Adrenal gland (tissue), 12 donors: ENCODE measurements around the gene SLC7A1. TPM values are rescaled to one million over a fixed set of nuclear protein-coding genes. Genes with fewer than 3 reads are reported as not detected.

Source experiments
- DNase-seq, 7 donors: peaks; one replicate each; pipeline ENCODE4 v3.0.0-alpha.2; 2019 to 2020
- H3K27ac ChIP-seq, 5 donors: fragments of 200-600 bp; sonication (generic) in 4 of 5; 1 replicate in 3 of 5; 2 replicates in 2 of 5; pipeline versions ENCODE4 v1.5.1 to v1.8.0; 2016 to 2020; ENCODE audit warnings: mild to moderate bottlenecking in 1 of 5
- H3K27me3 ChIP-seq: fragments of 200-600 bp; 2 replicates; pipeline ENCODE4 v1.8.0; 2021
- H3K36me3 ChIP-seq, 2 donors: fragments of 200-600 bp; replicated peaks in 1 of 2; 1 replicate in 1 of 2; 2 replicates in 1 of 2; pipeline versions ENCODE4 v1.5.1 to v1.8.0; 2018 to 2022
- H3K4me1 ChIP-seq, 2 donors: fragments of 200-600 bp; replicated peaks in 1 of 2; 1 replicate in 1 of 2; 2 replicates in 1 of 2; pipeline versions ENCODE4 v1.5.1 to v1.8.0; 2018 to 2021
- H3K4me3 ChIP-seq, 4 donors: fragments of 200-600 bp; sonication (generic) in 3 of 4; one replicate each; pipeline ENCODE4 v1.5.1; 2016 to 2018
- H3K9me3 ChIP-seq, 3 donors: fragments of 200-600 bp; sonication (generic) in 1 of 3; replicated peaks in 1 of 3; 1 replicate in 2 of 3; 2 replicates in 1 of 3; pipeline versions ENCODE4 v1.5.1 to v1.8.0; 2016 to 2021
- CTCF ChIP-seq, 6 experiments: fragments of 450-650 bp in 4 of 6; fragments of 200-600 bp in 2 of 6; sonication (generic) in 1 of 6; IDR thresholded peaks; 1 replicate in 5 of 6; 2 replicates in 1 of 6; pipeline versions ENCODE4 v1.5.1 to v1.8.0; 2016 to 2021; ENCODE audit warnings: antibody characterized with exemption in 6 of 6, mild to moderate bottlenecking in 2 of 6, moderate library complexity in 1 of 6
- POLR2A ChIP-seq, 2 donors: fragments of 450-650 bp; IDR thresholded peaks; one replicate each; pipeline ENCODE4 v1.6.1; 2017; ENCODE audit warnings: antibody characterized with exemption in 2 of 2, mild to moderate bottlenecking in 2 of 2, moderate library complexity in 1 of 2
- WGBS, 4 donors: extraction: QIAGEN DNeasy Blood & Tissue Kit in 2 of 4; methylation state at CpG; one replicate each; pipeline versions ENCODE4 v1.1.5 to v1.1.7; 2013 to 2017; 5-methylcytosine and 5-hydroxymethylcytosine counted together
- intact Hi-C, 2 donors: fragments of 100-400 bp; cut with DNase I; formaldehyde crosslinking; loops; one replicate each; pipeline versions ENCODE4 v1.14.1 to v1.15.0; 2022 to 2023
- polyA plus RNA-seq, 3 donors: library from polyadenylated mRNA; stranded (reverse); fragments of 200-250 nt in 2 of 3; fragments of 350-450 nt in 1 of 3; fragmentation: Illumina TruSeq in 1 of 3; extraction: RNeasy Lipid Tissue Mini Kit (QIAGEN cat#74804) in 1 of 3; gene quantifications; one replicate each; pipeline ENCODE4 v1.2.3, GENCODE V29; 2013 to 2014
- total RNA-seq, 9 donors: library from RNA; depleted of rRNA in 4 of 9; stranded (reverse); fragments of >200 nt in 4 of 9; fragments of 120-200 nt in 1 of 9; fragmentation: NEBNext Ultra II Directional in 1 of 9; extraction: Animal tissue kit (Norgen Biotek cat#: 25700) in 1 of 9; gene quantifications; one replicate each; pipeline versions ENCODE4 v1.1.0 to v1.2.4, GENCODE V29; 2013 to 2023
- donor health status: healthy with polysubstance abuse.
- donor health status: Bipolar disorder and iron deficiency.
- donor health status: DM: yes; HTN: yes; CAD: no.
- donor health status: DM: no; HTN: no; CAD: no.
- donor health status: DM: no; HTN: no; CAD: no.
- donor health status: DM: yes; HTN: yes; CAD: no.

SLC7A1 gene
- total and polyA plus RNA-seq, 12 donors: 2.2 to 87.6 (median 6.2) TPM

DNA sequence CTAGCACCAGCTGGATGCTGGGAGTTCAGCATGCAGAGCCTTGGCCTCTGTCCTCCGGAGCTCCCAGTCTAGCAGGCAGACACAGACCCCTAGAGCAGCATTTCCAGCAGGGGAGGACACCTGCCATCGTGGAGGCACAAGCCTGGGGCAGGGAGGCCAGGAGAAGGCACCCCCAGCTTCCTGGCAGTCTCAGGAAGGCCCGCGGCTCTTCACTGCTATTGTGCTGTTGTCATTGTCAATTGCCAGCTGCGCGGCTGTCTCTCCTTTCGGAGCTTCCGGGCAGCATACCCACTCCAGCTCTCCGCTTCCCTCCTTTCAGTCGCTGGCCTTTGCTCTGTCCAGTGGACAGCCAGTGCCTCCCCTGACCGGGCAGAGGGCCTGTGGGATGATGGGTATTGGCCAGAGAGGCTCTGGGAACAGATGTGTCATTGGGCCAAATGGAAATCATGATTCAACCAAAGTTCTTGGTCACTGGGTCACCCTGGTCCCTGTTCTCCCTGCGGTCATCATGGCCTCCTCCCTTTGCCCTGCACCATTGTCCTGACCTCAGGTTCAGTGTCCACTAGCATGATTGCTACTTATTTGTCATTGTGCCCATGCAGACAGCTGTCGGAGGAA is 93.0 kb downstream of the SLC7A1 start:
- WGBS, 4 donors: 83 to 93% (median 89%) methylated on average over 10 to 13 of the region's 13 CpGs
- H3K9me3 ChIP-seq: no peaks in the 10 kb centered on the region
- intact Hi-C loops: no loop called here
- no peaks in the 10 kb centered on the region for H3K36me3 ChIP-seq
- H3K4me3 ChIP-seq: no peak overlapping the region
- no peak overlapping the region for H3K27ac ChIP-seq
- no peaks in the 10 kb centered on the region for H3K4me1 ChIP-seq
- H3K27me3 ChIP-seq: peaks cover 23% of the 10 kb centered on the region
- TF ChIP-seq POLR2A (IDR thresholded peaks at IDR 0.05) (no peak), CTCF (IDR thresholded peaks at IDR 0.05) (no peak)
- DNase-seq: no peak

DNA sequence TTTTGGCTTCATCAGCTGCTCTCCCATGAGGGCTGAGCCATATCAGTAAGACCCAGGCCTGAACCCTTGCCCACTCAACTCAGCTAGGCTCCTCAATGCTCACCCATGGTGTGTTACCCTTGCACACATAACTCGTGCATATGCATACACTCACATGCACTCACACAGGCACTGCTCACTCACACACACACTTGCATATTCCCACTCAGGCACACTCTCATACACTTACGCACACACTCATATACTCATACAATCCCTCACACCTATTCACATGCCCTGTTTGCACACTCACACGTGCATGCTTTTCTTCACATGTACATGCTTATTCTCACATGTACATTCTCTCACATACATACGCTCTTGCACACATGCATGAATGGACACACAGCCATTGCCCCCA is 93.8 kb downstream of the SLC7A1 start:
- 78 to 89% (median 83%) methylated on average over 4 of the region's 4 CpGs for WGBS, 4 donors
- Histone ChIP-seq H3K9me3 (no peaks in the 10 kb centered on the region), H3K4me1 (no peaks in the 10 kb centered on the region), H3K36me3 (no peaks in the 10 kb centered on the region), H3K27me3 (peaks cover 23% of the 10 kb centered on the region), H3K4me3 (no peak overlapping the region), H3K27ac (no peak overlapping the region)
- intact Hi-C loops: no loop called here
- no peak for DNase-seq
- TF ChIP-seq POLR2A (IDR thresholded peaks at IDR 0.05) (no peak), CTCF (IDR thresholded peaks at IDR 0.05) (no peak)

DNA sequence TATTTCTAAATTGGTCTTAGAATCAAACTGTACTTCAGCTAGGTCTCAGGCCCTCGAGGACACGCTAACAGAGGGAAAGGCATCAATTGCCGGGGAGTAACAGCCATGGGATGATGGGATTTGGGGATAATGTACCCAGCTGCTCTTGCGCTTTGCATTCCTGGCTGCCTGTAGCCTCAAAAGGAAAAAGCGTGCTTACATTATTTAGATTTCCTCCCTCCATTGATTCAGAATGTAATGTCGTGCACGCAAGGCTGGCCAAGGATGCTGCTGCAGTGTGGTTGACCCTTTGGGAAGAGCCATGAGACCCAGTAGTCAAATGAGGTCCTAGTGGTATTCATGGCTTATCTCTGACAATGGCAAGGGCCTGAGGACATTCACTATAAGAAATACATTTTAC is 95.1 kb downstream of the SLC7A1 start:
- DNase-seq: no peak
- TF ChIP-seq POLR2A (IDR thresholded peaks at IDR 0.05): no peak
- TF ChIP-seq CTCF (IDR thresholded peaks at IDR 0.05): no peak
- WGBS, 4 donors: 78 to 95% (median 93%) methylated on average over 7 of the region's 7 CpGs
- Histone ChIP-seq H3K4me1 (no peaks in the 10 kb centered on the region), H3K9me3 (no peaks in the 10 kb centered on the region), H3K36me3 (no peaks in the 10 kb centered on the region), H3K27me3 (peaks cover 16% of the 10 kb centered on the region), H3K27ac (no peak overlapping the region), H3K4me3 (no peak overlapping the region)
- intact Hi-C loops: no loop called here

- no peaks in the 10 kb centered on the region for H3K4me1 ChIP-seq
- WGBS, 4 donors: 71 to 81% (median 80%) methylated on average over 7 of the region's 7 CpGs
- no peak overlapping the region for H3K4me3 ChIP-seq
- no peak for TF ChIP-seq CTCF (IDR thresholded peaks at IDR 0.05)
- no peak for TF ChIP-seq POLR2A (IDR thresholded peaks at IDR 0.05)
- DNase-seq: no peak
- no peak overlapping the region for H3K27ac ChIP-seq
- H3K27me3 ChIP-seq: peaks cover 8% of the 10 kb centered on the region
- no peaks in the 10 kb centered on the region for H3K9me3 ChIP-seq
- H3K36me3 ChIP-seq: no peaks in the 10 kb centered on the region
- intact Hi-C loops: no loop called here
Observed at GRCh38 chr13:29499506-29500165, 95.9 kb downstream of the SLC7A1 start.
